GM19238 (cell line): Measurements from ENCODE around the gene TARM1.
"Not testable (repeated sequence)": the region's sequence is repeated elsewhere in the genome, so short reads cannot be mapped to it uniquely, and the experiment has no call there.

Experiments
- DNase-seq: peaks from one replicate; pipeline ENCODE4 v3.0.0; 2011; ENCODE audit warnings: low spot score; ENCODE audit not compliant: insufficient read length

The TARM1 gene

DNA sequence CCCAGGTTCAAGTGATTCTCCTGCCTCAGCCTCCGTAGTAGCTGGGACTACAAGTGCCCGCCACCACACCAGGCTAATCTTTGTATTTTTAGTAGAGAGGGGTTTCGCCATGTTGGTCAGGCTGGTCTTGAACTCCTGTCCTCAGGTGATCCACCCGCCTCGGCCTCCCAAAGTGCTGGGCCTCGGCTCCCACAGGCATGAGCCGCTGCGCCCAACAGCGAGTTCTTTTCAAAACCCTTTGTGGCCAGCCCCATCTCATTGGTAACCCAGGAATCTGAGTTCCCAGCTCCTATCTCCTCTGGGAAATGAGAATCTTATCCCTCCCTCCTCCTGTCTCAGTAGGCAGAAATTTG is 18.7 kb upstream of the TARM1 start:
- not testable (repeated sequence) for DNase-seq

DNA sequence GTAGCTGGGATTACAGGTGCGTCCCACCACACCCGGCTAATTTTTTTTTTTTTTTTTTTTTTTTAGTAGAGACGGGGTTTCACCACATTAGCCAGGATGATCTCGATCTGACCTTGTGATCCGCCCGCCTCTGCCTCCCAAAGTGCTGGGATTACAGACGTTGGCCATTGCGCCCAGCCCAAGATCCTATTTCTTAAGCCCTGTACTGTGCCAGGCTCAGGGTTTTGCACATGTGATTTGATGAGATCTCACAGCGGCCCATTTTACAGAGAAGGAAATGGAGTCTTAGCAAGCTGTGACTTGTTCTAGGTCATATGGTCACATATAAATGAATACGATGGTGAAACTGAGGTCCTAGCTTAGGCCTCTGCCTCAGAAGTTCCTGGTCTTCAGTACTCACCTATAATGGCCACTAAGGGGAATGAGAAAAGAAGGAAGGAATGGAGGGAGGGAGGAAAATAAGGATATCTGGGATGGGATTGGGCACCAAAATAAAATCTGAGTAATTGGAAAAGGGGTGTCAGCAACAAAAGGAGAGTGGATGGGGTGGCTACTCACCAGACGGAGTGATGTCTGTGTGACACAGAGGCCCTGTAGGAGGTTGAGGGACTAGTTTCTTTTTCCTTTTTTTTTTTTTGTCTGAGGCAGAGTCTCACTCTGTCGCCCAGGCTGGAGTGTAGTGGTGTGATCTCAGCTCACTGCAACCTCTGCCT is 18.2 kb upstream of the TARM1 start:
- DNase-seq = no peak

DNA sequence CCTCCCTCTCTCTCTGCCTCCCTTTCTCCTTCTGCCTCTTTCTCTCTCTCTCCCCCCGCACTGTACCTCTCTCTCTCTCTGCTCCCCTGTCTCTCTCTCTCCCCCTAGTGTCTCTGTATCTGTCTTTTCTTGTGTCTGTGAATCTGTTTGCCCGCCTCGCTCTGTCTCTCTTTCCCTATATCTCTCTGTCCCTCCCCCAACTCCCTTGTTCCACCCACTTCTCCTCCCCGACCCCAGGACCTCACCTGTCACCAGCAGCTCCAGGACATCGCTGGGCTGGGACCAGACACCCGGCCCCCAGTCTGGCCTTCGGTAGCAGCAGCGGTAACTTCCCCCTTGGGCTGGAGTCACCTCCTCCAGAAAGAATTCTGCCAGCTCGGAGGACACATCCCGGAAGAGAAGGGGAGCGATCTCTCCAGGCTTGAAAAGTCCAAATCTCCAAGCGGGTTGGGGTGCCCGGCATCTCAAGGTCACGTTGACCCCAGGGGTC is 15.5 kb upstream of the TARM1 start:
- no peak for DNase-seq

DNA sequence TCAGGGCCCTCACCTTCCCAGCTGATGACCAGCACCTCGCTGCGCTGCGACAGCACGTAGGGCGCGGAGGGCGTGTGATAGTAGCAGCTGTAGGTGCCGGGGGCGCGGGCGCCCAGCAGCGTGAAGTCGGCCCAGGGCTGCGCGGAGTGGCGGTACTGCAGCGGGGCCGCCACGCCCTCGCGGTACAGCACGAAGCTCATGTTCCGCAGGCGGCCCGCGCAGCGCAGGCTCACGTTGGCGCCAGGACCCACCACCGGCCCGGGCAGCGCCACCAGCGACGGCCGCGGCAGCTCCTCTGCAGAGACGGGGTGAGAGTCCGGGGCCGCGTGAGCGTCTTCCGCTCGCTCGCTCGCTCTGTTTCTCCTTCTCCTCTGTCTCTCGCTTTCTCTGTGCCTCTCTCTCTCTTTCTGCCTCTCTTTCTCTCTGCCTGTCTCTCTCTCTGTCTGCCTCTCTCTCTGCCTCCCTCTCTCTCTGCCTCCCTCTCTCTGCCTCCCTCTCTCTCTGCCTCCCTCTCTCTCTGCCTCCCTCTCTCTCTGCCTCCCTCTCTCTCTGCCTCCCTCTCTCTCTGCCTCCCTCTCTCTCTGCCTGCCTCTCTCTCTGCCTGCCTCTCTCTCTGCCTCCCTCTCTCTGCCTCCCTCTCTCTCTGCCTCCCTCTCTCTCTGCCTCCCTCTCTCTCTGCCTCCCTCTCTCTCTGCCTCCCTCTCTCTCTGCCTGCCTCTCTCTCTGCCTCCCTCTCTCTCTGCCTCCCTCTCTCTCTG is 14.9 kb upstream of the TARM1 start:
- not testable (repeated sequence) for DNase-seq

DNA sequence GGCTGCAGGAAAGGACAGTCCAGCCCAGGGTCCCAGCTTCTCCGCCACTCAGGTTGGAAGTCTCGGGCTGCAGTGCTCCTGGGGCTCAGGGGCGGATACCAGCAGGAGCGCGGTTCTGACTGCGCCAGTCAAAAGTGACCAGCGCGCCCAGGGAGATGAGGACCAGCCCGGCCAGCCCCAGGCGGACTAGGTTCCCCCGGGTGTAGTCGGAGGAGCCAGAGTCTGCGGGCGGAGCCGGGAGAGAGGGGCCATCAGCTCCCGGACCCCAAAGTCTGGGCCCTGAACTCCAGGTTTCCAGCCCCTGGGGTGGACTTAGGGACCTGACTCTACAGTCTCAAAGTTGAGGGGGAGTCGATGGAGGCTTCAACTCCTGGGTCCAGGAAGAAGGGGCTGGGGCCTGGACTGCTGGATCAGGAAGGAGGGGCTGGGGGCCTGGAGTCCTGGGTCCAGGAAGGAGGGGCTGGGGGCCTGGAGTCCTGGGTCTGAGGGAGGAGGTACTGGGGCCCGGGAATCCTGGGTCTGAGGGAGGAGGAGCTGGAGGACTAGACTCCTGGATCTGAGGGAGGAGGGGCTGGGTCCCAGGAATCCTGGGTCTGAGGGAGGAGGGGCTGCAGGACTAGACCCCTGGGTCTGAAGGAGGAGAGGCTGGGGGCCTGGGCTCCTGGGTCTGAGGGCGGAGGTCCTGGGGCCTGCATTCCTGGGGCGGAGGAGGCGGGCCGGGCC is 14.1 kb upstream of the TARM1 start:
- no peak for DNase-seq

DNA sequence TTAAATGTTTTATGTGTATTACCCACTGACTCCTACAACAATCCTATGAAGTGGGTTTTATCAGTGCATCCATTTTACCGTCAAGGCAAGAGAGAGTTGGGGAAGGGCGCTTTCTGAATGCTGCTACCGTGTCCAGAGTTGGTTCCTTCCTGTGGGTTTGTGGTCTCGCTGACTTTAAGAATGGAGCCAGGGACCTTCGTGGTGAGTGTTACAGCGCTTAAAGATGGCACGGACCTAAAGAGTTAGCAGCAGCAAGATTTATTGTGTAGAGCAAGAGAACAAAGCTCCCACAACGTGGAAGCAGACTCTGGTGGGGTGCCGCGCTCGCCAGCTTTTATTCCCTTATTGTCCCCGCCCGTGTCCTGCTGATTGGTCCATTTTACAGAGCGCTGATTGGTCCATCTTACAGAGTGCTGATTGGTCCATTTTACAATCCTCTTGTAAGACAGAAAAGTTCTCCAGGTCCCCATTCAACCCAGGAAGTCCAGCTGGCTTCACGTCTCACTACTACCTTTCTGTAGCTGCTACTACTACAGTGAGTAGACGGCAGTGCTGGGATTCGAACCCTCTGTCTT is 13.3 kb upstream of the TARM1 start:
- DNase-seq = no peak

DNA sequence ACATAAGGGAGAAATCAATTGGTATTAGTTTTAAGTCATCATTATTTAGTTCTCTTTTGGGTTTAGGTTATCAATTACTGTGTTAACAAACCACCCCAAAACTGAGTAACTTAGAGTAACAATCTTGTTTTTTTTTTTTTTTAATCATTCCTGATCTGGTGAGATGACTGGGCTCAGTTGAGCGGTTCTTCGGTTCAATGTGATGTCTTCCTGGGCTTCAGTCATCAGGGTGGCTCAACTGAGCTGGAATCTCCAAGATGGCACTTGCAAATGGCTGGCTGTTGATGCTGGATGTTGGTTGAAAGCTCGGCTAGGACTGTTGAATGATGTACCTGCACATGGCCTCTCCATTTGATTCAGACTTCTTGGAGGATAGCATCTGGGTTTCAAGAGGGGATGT is 3.2 kb upstream of the TARM1 start:
- DNase-seq = no peak

DNA sequence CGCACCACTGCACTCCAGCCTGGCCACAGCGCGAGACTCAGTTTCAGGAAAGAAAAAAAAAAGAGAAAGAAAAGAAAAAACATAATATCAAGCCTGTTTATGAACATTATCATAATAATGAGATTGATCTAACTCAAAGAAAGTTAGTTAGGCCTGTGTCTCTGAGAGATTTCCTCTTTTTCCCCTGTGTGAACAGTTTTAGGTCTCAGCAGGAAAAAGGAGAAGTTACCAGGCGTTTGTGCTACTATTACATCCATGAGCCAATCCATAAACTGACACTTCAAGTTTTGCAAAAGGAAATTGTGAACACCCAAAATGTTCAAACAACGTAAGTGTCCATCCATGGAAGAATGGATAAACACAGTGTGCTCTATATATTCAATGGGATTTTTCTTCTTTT is 3.8 kb downstream of the TARM1 start:
- DNase-seq = no peak

DNA sequence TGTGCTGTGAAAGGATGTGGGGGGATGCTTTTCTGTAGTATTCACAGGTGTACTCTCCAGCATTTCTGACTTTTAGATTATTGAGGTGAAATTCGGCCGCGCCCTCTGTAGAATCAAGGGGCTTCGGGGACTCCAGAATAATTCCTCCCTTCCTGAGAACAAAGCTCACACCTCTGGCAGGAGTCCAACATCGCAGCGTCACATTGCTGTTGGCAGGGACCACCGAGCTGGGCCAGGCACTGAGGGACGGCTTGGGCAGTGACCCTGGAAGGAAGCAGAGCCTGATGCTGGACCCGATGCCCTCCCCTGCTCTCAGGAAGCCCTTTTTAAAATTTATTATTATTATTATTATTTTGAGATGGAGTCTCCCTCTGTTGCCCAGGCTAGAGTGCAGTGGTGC is 6.3 kb downstream of the TARM1 start:
- no peak for DNase-seq

DNA sequence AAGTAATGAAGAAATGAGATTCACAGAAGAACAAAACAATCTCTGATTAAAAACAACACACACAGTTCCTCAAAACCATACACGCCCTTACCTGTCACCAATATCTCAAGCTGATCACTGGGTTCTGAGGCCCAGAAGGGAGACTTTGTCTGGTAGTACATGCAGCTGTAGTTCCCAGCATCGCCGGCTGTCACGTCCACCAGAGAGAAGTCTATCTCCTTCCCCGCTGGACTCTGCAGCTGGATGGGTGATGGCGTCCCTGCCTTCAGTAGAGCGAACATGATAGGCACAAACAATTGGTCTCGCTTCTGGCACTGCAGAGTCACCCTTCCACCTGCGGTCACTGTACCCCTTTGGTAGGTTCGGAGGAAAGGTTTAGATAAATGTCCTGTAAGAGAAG is 7.3 kb downstream of the TARM1 start:
- DNase-seq = no peak

DNA sequence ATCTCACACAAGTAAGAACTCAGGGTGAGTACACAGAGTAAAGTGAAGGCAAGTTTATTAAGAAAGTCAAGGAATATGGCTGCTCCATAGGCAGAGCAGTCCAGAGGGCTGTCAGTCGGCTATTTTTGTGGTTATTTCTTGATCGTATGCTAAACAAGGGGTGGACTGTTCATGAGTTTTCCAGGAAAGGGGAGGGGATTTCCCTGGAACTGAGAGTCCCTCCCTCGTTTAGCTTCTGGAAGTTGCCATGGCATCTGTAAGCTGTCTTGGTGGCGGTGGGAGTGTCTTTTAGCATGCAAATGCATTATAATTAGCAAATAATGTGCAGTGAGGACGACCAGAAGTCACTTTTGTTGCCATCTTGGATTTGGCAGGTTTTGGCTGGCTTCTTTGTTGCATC is 11.7 kb downstream of the TARM1 start:
- DNase-seq = no peak

DNA sequence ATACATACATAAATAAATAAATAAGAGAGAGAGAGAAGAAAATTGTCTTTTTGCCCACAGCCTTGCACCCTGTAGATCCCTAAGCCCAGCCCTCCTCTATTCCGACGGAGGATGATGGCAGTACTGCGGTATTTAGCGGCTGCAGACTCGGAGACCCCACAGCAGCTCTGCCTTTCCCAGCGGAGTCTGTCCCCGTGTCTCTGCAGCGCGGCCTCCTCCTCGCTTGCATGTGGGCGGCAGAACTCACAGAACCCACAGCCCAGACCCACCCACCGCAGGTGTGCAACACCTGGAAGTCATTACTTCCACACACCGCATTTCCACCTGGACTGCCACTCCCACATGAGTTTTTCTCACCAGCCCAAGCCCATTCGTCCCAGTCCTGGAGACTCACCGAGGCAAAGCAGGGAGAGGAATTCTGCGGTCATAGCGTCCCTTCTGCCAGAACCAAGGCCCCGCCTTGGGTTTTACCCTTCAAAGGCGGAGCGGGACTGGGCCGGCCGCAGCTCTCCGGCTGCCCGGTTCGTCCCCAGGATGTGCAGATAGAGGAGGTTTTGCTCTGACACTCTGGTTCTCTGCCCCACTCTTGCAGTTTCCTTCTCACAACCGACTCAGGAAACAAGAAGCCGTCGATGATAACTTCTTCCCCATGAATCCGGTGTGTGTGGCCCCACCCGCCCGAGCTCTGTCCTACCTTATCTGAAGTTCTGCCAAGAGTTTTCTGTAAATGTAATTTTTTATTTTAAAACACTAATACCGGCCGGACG is 17.6 kb downstream of the TARM1 start, which contains the start of gene VSTM1:
Gene VSTM1 (minus strand): TSS at position 548 of the 767 bp plus-strand sequence. CDS start 120 bp downstream, at position 428.
- no peak for DNase-seq

DNA sequence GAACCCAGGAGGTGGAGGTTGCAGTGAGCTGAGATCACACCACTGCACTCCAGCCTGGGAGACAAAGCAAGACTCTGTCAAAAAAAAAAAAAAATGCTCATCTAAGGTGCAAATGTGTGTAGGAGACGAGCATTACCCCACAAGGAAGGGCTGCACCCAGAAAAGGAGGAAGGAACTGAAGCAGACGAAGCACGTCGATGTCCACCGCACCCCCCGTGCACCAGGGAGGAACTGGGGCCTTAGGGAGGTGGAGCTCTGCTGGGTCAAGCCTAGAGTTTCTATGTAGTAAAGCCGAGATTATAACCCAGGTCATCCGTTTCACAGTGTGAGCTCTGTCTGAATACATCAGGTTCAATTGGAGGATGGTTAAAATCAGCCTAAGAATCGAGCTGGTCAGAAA is 18.5 kb downstream of the TARM1 start:
- no peak for DNase-seq

DNA sequence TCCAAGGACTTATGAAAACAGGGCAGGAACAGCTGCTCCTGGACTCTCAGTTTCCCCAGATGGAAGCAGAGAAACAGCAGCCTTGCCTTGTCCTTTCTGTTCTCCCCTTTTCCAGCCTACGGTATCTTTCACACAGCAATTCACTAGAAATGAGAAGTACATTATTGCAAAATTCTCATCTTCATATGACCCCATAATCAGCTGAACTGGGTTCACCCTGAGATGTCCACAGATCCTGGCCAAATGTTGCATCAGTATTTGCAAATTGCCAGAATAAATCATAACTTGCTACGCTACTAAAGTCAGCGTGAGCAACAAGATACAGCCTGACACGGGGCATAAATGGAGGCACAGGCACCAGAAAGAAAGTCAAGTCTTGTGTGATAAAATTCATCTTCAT is 33.5 kb downstream of the TARM1 start:
- no peak for DNase-seq

DNA sequence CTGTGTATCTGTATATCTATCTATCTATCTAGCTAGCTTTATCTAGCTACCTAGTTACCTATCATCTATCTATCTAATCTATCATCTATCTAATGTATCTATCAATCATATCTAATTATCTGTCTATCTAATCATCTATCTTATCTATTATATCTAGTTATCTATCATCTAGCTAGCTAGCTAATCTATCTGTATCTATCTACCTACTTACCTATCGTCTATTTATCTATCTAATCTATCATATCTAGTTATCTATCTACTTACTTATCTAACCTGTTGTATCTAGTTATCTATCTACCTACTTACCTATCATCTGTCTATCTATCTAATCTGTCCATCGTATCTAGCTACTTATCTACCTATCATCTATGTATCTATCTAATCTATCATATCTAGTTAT is 35.4 kb downstream of the TARM1 start:
- DNase-seq = no peak

DNA sequence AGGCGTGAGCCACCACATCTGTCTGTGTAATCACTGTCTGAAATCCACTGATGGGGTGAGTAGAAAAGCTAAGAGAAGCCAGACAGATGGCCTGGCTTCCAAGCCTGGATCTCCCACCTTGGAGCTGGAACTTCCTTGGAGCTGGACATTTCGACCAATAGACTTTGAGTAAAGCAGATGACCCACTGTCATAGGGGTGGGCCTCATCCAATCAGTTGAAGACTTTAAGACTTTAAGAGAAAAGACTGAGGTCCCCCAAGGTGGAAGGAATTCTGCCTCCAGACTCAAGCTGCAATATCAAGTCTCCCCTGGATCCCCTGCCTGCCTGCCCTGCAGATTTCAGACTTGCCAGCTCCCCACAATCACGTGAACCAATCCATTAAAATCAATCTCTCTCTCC is 38.2 kb downstream of the TARM1 start:
- no peak for DNase-seq

DNA sequence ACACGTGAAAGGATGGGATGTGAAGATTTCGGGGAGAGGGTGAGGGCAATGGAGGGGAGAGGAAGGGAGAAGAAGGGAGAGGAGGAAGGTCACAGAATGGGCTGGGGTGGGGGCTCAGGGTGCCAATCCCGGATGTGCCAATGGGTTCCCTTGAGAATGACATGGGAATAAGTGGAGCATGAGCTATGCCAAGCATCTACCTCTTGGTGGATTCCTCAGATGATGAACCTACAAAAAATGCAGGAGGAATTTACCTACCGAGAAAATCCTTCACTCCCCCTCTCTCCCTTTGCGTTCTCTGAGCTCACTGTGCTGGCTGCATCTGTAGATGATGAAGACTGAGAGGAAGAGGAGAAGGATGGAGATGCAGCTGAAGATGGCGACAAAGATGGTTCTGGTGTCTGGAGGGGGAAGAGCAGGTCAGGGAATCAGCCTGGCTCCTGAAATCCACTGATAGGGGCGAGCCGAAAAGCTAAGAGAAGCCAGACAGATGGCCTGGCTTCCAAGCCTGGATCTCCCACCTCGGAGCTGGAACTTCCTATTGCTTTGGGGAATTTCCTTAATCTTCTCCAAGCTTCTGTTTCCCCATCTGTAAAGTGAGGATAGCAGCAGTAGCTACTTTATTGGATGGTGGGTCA is 39.1 kb downstream of the TARM1 start:
- DNase-seq = no peak

DNA sequence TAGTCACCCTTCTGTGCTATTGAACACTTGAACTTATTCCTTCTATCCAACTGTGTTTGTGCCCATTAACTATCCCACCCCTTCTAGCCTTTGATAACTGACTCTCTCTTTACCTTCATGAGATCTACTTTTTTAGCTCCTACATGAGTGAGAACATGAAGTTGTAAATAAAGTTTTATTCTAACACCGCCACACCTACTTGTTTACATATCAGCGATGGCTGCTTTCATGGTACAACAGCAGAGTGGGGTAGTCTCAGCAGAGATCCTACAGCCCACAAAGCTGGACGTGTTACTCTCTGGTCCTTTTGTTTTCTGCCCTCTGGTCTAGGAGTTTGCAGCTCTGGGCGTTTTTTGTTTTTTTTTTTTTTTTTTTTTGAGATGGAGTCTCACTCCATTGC is 41.2 kb downstream of the TARM1 start:
- no peak for DNase-seq

DNA sequence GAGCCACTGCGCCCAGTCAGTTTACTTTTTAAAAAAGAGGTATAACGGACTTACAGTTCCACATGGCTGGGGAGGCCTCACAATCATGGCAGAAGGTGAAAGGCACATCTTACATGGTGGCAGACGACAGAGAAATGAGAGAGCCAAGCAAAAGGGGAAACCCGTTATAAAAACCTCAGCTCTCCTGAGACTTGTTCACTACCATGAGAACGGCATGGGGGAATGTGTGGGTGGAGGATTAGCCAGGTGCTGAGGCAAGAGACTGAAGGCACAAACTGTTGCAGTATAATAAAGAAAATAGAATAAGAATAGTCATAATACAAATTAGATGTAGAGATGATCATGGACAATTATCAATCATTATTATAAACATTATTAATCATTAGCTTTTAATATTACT is 44.6 kb downstream of the TARM1 start:
- DNase-seq = not testable (repeated sequence)
